Dendritic cell treated with granulocyte-macrophage colony-stimulating factor and Interleukin-4, amounts not matched to agents 40 ng/mL and 50 ng/mL, for 4 days (primary cell): ENCODE data around the gene POLE4.

Experiments used
- H3K27ac Mint-ChIP-seq: one replicate; pipeline ENCODE4 v1.8.0; 2022; ENCODE audit warnings: mild to moderate bottlenecking, mixed read lengths
- H3K27me3 Mint-ChIP-seq: one replicate; pipeline ENCODE4 v1.8.0; 2022; ENCODE audit warnings: mild to moderate bottlenecking, mixed read lengths
- H3K36me3 Mint-ChIP-seq: one replicate; pipeline ENCODE4 v1.8.0; 2022; ENCODE audit warnings: low read depth, mixed read lengths
- H3K4me1 Mint-ChIP-seq: one replicate; pipeline ENCODE4 v1.8.0; 2022; ENCODE audit warnings: low read depth, mixed read lengths
- H3K4me3 Mint-ChIP-seq: one replicate; pipeline ENCODE4 v1.8.0; 2022; ENCODE audit warnings: mild to moderate bottlenecking, moderate library complexity, mixed read lengths
- H3K9me3 Mint-ChIP-seq: one replicate; pipeline ENCODE4 v1.8.0; 2022; ENCODE audit warnings: mixed read lengths
- intact Hi-C: fragments of 100-400 bp; cut with micrococcal nuclease; formaldehyde crosslinking; loops from one replicate; pipeline ENCODE4 v1.15.0; 2022

The POLE4 gene

DNA sequence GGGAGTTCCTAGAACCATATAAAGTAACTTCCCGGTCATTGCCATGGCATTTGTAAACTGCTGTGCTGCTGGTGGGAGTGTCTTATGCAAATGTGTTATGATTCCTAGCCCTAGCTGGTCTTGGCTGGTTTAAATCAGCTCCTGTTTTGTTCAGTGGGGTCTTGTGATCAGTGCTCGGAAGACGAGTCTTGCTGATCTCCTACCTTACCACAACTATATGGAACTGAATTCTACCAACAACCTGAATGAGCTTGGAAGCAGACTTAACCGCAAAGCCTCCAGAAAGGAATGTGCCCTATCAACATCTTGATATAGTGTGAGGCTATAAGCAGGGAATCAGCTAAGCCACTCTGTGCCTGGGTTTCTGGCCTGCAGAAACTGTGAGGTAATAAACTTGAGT is 33.5 kb downstream of the POLE4 start:
- intact Hi-C loops, result no loop called here
- Mint-ChIP-seq H3K4me3 (no peak overlapping the region), H3K36me3 (peaks cover 1% of the 10 kb centered on the region), H3K4me1 (peaks cover 13% of the 10 kb centered on the region), H3K27ac (no peak overlapping the region), H3K9me3 (no peaks in the 10 kb centered on the region), H3K27me3 (no peaks in the 10 kb centered on the region)

DNA sequence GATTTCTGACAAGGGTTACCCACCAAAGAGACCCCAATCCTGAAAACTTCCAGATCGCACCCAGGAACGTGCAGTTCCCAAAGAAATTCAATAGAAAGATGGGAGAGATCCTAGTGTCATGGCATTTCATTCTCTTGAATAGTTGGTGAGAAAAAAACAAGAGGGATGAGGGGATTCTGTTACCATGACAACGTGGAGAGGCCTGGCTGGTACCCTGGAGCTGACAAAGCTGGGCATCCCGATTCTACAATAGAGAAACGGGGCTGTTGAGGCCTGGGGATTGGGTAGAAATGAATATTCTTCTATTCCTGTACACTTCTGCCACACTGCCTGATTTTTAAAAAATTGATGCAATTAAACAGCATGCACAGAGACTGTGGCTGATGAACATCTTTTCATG is 41.0 kb downstream of the POLE4 start:
- peaks cover 6% of the 10 kb centered on the region for H3K36me3 Mint-ChIP-seq
- no peak overlapping the region for H3K4me3 Mint-ChIP-seq
- no peak overlapping the region for H3K27ac Mint-ChIP-seq
- intact Hi-C loops, result no loop called here
- no peaks in the 10 kb centered on the region for H3K27me3 Mint-ChIP-seq
- no peaks in the 10 kb centered on the region for H3K9me3 Mint-ChIP-seq
- H3K4me1 Mint-ChIP-seq, result no peaks in the 10 kb centered on the region

DNA sequence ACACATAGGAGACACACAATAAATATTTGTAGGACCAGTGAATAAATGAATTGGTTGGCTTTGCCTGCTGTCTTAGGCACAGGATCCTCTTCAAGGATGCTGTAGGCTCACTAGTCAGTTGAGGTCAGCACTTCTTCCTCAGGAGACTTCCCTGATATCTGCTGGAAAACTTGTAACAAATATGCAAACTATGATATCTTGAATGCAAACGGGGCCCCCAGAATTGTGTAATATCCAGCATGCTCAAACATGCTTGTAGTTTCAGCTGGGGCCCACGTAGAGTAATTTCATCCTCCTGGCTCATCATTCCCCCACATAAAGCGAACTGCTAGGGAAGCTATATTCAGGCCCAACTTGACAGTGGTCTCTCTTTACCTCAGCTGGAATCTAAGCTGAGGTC is 43.6 kb downstream of the POLE4 start:
- Mint-ChIP-seq H3K27ac (no peak overlapping the region), H3K4me3 (no peak overlapping the region), H3K4me1 (no peaks in the 10 kb centered on the region)

DNA sequence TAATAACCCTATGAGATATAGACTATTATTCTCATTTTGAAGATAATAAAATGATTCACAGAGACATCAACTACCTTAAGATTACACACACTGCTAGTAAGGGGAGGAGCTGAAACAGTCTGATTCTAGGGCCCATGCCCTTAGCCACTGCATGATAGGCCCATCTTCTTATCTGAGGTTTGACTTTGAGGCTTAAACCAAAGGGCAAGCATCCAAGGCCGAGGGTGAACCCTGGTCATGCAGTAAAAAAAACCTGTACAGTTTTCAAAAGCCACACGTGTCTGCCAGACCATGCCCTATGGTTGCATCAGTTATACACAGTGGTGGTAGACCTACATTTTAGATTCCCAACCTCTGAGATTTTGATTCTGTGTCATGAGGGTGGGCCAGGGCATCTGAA is 44.8 kb downstream of the POLE4 start:
- no peak overlapping the region for H3K4me3 Mint-ChIP-seq
- H3K27ac Mint-ChIP-seq, result no peak overlapping the region
- no peaks in the 10 kb centered on the region for H3K4me1 Mint-ChIP-seq
- H3K27me3 Mint-ChIP-seq, result no peaks in the 10 kb centered on the region
- peaks cover 13% of the 10 kb centered on the region for H3K9me3 Mint-ChIP-seq
- intact Hi-C loops, result no loop called here
- H3K36me3 Mint-ChIP-seq, result peaks cover 5% of the 10 kb centered on the region

More for the DNA sequence above, 43.6 kb downstream of the POLE4 start:
- Mint-ChIP-seq H3K36me3 (peaks cover 6% of the 10 kb centered on the region), H3K9me3 (peaks cover 12% of the 10 kb centered on the region), H3K27me3 (no peaks in the 10 kb centered on the region)
- intact Hi-C loops, result no loop called here

DNA sequence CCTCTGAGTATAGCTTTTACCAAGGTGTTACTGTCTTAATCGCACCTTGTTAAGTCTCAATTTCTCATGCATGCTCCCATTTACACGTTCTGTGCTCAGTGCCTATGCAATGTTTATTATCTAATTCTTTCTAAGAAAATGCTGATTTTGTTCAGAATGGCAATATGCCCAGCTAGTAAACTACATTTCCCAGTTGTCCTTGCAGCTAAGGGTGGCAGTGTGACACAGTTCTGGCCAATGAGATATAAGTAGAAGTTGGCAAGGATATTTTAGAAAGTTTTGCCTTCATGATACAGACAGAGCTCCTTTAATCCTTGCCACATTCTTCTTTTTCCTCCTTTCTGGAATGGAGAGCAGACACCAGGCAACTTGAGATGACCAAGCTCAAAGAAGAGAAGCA is 45.3 kb downstream of the POLE4 start:
- H3K27me3 Mint-ChIP-seq, result no peaks in the 10 kb centered on the region
- H3K36me3 Mint-ChIP-seq, result peaks cover under 1% of the 10 kb centered on the region
- no peak overlapping the region for H3K4me3 Mint-ChIP-seq
- intact Hi-C loops, result no loop called here
- H3K27ac Mint-ChIP-seq, result no peak overlapping the region
- peaks cover 13% of the 10 kb centered on the region for H3K9me3 Mint-ChIP-seq
- H3K4me1 Mint-ChIP-seq, result no peaks in the 10 kb centered on the region

DNA sequence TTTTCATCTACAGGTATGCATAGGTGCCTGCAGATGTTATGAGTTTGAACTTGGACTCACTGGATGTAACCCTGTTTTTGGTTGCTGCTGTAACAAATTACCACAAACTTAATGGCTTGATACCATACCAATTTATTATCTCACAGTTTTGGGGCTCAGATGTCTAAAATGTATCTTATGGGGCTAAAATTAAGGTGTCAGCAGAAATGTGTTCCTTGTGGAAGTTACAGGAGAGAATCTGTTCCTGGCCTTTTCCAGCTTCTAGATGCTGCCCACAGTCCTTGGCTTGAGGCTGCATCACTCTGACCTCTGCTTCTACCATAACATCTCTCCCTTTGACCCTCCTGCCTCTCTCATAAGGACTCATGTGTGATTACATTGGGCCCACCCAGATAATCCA is 47.6 kb downstream of the POLE4 start:
- peaks cover 13% of the 10 kb centered on the region for H3K9me3 Mint-ChIP-seq
- H3K36me3 Mint-ChIP-seq, result no peaks in the 10 kb centered on the region
- H3K27ac Mint-ChIP-seq, result no peak overlapping the region
- H3K27me3 Mint-ChIP-seq, result no peaks in the 10 kb centered on the region
- H3K4me3 Mint-ChIP-seq, result no peak overlapping the region
- H3K4me1 Mint-ChIP-seq, result no peaks in the 10 kb centered on the region
- intact Hi-C loops, result no loop called here

- H3K27me3 Mint-ChIP-seq, result no peaks in the 10 kb centered on the region
- intact Hi-C loops, result no loop called here
Observed at GRCh38 chr2:75007061-75007460, 48.6 kb downstream of the POLE4 start.

GRCh38 chr2:75007819-75008218 is 49.4 kb downstream of the POLE4 start:
- Mint-ChIP-seq H3K36me3 (no peaks in the 10 kb centered on the region), H3K4me1 (no peaks in the 10 kb centered on the region), H3K27me3 (peaks cover 1% of the 10 kb centered on the region), H3K4me3 (no peak overlapping the region), H3K9me3 (peaks cover 13% of the 10 kb centered on the region), H3K27ac (no peak overlapping the region)
- intact Hi-C loops, result no loop called here

More at GRCh38 chr2:75007061-75007460, 48.6 kb downstream of the POLE4 start:
- peaks cover 13% of the 10 kb centered on the region for H3K9me3 Mint-ChIP-seq
- no peak overlapping the region for H3K27ac Mint-ChIP-seq
- no peak overlapping the region for H3K4me3 Mint-ChIP-seq
- no peaks in the 10 kb centered on the region for H3K36me3 Mint-ChIP-seq
- H3K4me1 Mint-ChIP-seq, result no peaks in the 10 kb centered on the region

- H3K27me3 Mint-ChIP-seq, result peaks cover 1% of the 10 kb centered on the region
Observed at GRCh38 chr2:75010571-75010970, 52.1 kb downstream of the POLE4 start.

DNA sequence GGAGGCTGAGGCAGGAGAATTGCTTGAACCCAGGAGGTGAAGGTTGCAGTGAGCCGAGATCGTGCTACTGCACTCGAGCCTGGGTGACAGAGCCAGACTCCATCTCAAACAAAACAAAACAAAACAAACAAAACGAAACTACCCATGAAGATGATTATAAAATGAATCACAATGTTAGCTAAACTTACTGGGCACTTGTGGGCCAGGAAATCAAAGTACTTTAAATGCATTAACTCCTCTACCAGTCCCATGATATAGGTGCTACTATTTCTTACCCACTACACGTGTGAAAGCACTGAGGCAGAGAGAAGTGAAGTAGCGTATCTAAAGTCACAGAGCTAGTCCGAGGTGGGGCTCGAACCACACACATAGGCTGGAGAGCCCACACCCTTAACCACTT is 53.6 kb downstream of the POLE4 start:
- intact Hi-C loops, result no loop called here
- H3K4me3 Mint-ChIP-seq, result no peak overlapping the region
- H3K4me1 Mint-ChIP-seq, result no peaks in the 10 kb centered on the region
- H3K27me3 Mint-ChIP-seq, result peaks cover 1% of the 10 kb centered on the region
- H3K9me3 Mint-ChIP-seq, result peaks cover under 1% of the 10 kb centered on the region
- H3K36me3 Mint-ChIP-seq, result no peaks in the 10 kb centered on the region
- H3K27ac Mint-ChIP-seq, result no peak overlapping the region

More at GRCh38 chr2:75010571-75010970, 52.1 kb downstream of the POLE4 start:
- Mint-ChIP-seq H3K27ac (no peak overlapping the region), H3K9me3 (peaks cover 13% of the 10 kb centered on the region), H3K4me3 (no peak overlapping the region), H3K4me1 (no peaks in the 10 kb centered on the region), H3K36me3 (no peaks in the 10 kb centered on the region)
- intact Hi-C loops, result no loop called here

GRCh38 chr2:75018162-75018561 is 59.7 kb downstream of the POLE4 start:
- Mint-ChIP-seq H3K27me3 (peaks cover 2% of the 10 kb centered on the region), H3K4me1 (peaks cover 25% of the 10 kb centered on the region), H3K27ac (no peak overlapping the region), H3K9me3 (no peaks in the 10 kb centered on the region), H3K36me3 (no peaks in the 10 kb centered on the region), H3K4me3 (no peak overlapping the region)
- intact Hi-C loops, result no loop called here
